SHP77 (cell line): ENCODE results near the gene CCDC137.
"Not testable (repeated sequence)": the region's sequence is repeated elsewhere in the genome, so short reads cannot be mapped to it uniquely, and the experiment has no call there.

Experiments
- DNase-seq, 2 experiments: peaks; one replicate each; lab custom pipeline; 2025; lab: John Stamatoyannopoulos, UW

The CCDC137 gene, protein sequence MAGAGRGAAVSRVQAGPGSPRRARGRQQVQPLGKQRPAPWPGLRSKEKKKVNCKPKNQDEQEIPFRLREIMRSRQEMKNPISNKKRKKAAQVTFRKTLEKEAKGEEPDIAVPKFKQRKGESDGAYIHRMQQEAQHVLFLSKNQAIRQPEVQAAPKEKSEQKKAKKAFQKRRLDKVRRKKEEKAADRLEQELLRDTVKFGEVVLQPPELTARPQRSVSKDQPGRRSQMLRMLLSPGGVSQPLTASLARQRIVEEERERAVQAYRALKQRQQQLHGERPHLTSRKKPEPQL

DNA sequence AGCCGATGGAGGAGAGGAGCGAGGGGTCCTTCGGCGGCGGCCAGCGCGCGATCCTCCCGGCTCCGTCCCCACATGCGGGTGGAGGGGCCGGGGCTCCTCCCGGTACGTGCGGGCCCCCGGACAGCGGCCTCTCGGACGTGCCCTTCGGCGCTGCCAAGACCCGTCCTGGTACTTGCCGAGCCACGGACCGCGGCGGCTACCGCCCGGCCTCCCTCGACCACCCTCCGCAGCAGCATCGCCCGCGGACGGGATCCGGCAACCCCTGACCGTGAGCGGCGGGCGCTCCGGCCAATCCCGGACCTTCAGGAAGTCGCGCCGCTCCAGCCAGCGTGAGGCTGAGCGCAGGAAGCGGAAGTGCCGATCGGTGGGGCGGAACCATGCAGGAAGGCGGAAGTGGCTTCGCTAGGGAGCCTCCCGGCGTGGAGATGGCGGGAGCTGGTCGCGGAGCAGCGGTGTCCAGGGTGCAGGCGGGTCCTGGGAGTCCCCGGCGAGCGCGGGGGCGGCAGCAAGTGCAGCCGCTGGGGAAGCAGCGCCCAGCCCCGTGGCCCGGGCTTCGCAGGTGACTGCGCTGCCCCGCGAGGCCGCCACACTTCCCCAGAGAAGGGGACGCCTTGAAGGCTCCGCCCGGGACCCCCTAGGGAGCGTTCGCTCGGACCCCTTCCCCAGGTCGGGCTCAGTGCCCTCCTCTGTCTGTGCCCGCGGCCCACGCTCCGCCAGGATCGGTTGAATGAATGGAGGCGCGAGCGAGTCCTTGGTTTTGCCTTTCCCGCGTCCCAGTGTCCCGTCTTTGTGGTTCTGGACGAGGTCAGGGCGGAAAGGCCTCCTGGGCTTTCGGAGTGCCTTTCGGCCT is at the start of gene CCDC137, which contains the start of gene OXLD1:
Gene CCDC137 (plus strand): TSS at position 396 of the 850 bp plus-strand sequence. CDS start 30 bp downstream, at position 426.
Gene OXLD1 (minus strand): TSS at position 264 of the 850 bp plus-strand sequence. CDS start 28 bp downstream, at position 236.
- peak; percentile 97 to 100 for DNase-seq

DNA sequence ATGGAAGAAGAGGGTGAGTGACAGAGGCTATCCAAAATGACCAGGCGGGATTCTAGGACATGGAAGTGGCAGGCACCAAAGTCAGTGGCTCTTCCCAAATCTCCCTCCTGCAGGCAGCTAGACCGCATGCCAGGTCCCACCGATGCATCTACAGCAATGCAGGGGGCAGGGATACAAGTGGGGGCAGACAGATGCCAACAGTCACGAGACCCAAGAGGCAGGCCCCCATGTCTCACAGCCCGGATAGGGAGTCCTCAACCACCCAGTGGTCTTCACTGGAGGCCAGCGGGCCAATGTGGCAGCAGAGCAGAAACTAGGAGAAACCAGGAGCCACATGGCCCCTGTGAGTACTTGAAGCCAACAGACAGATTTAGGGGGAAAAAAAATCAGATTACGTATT is 49.7 kb upstream of the CCDC137 start:
- no peak for DNase-seq

DNA sequence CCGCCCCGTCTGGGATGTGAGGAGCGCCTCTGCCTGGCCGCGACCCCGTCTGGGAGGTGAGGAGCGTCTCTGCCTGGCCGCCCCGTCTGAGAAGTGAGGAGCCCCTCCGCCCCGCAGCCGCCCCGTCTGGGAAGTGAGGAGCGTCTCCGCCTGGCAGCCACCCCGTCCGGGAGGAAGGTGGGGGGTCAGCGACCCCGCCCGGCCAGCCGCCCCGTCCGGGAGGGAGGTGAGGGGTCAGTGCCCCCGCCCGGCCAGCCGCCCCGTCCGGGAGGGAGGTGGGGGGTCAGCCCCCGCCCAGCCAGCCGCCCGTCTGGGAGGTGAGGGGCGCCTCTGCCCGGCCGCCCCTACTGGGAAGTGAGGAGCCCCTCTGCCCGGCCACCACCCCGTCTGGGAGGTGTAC is 48.2 kb upstream of the CCDC137 start:
- not testable (repeated sequence) for DNase-seq

DNA sequence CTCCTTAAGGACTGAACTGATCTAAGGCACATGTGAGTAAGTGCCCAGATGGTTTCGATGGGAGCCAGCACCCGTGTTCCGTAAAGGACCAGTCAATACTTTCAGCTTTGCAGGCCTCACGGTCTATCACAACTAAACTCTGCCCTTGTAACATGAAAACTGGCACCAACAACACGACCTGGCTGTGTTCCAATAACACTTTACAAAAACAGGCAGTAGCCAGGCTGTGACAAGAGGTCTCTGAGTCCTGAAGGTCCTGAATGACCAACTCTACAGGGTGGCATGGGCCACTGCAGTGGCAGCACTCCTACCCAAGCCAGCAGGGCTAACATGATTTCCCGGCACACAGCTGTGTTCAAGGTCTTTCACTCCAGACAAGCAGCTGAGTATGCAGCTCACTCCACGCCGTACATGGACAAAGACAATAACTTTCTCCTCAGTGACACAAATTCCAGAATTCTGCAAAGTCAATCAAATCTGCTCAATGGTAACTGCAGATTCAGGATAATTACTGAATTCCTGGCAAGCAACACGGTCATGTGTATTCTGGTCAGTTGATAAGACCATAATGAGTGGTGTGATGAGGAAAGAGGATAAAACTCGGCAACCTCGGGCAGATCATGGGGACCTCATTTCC is 44.9 kb upstream of the CCDC137 start:
- DNase-seq: no peak

DNA sequence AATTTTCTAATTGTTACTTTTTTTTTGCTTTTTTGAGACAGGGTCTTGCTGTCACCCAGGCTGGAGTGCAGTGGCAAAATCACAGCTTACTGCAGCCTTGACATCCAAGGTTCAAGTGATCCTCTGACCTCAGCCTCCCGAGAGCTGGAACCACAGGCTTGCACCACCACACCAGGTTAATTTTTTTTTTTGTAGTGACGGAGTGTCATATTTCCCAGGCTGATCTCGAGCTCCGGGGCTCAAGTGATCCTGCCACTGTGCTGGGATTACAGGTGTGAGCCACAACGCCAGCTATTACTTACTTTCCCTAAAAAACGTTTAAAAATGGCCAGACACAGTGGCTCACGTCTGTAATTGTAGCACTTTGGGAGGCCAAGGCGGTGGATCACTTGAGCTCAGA is 36.3 kb upstream of the CCDC137 start:
- DNase-seq: no peak

DNA sequence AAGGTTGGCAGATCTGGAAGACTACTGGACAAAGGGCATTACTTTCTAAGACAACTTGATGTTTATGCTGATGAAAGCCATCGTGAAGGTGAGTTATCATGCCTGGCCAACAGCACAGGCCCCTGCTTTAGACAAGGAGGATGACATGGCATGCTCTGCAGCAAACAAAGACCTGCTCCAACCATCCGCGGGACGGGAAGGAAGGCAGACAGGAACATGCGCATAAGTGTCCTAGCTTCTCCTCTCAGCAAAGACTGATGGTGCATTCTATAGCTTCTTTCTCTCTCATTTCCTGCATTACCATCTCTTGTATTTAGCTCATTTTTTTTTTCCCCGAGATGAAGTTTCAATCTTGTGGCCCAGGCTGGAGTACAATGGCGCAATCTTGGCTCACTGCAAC is 35.1 kb upstream of the CCDC137 start:
- no peak for DNase-seq

DNA sequence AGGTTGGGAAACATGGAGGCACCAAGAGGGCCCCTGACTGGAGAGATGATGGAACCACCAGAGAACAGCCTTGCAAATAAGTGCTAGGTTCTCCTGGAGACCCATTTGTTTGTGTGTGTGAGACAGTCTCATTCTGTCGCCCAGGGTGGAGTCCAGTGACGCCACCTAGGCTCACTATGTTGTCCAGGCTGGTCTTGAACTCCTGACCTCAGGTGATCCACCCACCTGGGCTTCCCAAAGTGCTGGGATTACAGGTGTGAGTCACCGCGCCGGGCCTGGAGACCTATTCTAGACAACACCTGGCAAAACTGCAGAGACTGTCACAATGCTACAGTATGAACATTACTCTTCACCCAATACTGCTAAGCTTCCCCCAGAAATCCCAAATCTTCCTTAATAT is 31.1 kb upstream of the CCDC137 start:
- DNase-seq: no peak

DNA sequence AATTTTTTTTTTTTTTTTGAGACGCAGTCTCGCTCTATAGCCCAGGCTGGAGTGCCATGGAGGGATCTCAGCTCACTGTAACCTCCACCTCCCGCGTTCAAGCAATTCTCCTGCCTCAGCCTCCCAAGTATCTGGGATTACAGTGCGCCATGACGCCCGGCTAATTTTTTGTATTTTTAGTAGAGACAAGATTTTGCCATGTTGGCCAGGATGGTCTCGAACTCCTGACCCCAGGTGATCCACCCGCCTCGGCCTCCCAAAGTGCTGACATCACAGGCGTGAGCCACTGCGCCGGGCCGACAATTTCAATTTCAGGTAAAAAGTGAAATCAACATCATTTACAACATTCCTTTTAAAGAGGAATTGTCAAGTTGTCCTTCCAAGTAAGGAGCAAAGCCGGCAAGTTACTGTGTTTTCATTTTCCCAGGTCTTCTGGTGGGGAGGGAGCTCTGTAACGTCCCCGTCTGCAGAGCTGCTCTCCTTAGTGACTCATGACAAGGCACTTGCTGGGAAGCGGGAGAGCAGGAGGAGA is 30.5 kb upstream of the CCDC137 start:
- DNase-seq: no peak

DNA sequence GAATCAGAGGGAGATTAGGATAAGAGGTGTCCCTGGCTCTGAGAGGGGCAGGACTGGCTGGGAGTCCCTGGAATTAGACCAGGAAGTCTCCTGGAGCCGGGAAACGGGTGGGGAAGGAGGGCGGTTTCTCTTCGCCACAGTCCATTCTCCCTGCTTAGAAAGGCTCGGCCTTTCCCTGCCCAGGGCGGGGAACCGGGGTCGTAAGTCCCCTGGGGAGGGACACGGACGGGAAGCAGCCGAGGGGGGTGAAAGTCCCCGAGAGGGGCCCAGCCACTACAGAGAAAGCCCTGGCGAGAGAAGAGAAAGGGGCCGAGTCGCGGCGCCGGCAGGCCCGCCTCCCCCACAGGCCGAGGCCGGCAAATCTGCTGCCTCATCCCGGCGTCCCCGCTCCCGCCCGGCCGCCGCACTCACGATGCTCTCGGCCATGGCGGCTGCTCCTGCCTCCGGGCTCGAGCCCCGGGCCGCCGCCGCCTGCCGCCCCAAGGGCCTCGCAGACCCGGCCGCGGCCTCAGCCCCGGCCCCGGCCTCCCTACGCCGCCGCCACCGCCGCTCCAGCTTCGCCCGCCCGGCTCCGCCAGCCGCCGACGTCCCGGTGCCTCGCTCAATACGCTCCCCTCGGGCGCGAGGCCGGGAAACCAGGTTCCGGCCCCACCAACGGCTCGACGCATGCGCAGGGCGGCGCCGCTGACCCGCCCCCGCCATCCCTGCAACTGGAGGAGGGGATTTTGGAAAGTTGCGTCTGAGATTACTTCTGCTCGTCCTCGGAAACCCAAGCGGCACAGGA is 29.8 kb upstream of the CCDC137 start, which contains the start of the genes NPLOC4 and TSPAN10:
Gene NPLOC4 (minus strand): TSS at position 608 of the 784 bp plus-strand sequence. CDS start 182 bp downstream, at position 426.
Gene TSPAN10 (plus strand): TSS at position 692 of the 784 bp plus-strand sequence. CDS start 5,217 bp downstream, outside the sequence.
- peak; percentile 85 to 87 for DNase-seq

DNA sequence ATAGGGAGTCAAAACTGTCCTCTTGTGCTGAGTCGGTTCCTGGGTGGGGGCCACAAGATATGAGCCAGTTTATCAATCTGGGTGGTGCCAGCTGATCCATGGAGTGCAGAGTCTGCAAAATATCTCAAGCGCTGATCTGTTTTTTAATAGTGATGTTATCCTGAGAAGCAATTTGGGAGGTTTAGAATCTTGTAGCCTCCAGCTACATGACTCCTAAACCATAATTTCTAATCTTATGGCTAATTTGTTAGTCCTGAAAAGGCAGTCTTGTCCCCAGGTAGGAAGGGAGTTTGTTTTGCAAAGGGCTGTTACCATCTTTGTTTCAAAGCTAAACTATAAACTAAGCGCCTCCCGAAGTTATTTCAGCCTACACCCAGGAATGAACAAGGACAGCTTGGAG is 27.9 kb upstream of the CCDC137 start:
- no peak for DNase-seq

DNA sequence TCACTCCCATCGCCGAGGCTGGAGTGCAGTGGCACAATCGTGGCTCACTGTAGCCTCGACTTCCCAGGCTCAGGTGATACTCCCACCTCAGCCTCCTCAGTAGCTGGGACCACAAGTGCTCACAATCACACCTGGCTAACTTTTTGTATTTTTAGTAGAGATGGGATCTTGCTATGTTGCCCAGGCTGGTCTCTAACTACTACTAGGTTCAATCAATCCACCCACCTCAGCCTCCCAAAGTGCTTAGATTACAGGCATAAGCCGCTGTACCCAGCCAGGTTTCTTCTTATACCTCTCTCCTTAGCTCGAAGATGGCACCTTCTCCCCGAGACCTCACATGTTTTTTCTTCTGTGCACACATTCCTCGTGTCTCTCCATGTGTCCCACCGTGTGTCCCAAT is 26.5 kb upstream of the CCDC137 start:
- DNase-seq: no peak

DNA sequence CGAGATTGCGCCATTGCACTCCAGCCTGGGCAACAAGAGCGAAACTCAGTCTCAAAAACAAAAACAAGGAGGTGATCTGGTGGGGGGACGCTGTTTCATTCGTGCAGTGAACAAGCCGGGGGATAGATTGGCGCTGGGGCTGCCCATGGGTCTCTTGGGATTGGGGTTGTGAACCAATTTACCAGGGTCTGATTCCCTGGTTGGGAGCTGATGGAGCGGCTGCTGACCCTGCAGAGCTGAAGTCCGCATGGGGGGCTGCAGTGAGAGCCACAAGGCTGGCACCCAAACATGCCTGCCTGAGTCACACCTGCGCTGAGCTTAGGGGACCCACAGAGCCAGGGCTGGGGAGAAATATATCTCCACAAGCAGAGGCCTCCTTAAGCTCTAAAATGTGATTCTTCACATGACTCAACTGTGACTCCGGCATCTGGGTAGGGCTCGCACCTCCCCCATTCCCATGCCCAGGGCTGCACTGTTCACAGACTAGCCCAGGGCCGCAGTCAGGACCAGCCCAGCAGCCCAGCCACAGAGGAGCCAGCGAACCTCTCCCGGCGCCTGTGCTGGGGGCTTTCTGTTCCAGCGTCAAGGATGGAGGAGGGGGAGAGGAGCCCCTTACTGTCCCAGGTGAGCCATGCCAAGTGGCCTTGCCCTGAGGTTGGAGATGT is 24.6 kb upstream of the CCDC137 start:
- no peak for DNase-seq

DNA sequence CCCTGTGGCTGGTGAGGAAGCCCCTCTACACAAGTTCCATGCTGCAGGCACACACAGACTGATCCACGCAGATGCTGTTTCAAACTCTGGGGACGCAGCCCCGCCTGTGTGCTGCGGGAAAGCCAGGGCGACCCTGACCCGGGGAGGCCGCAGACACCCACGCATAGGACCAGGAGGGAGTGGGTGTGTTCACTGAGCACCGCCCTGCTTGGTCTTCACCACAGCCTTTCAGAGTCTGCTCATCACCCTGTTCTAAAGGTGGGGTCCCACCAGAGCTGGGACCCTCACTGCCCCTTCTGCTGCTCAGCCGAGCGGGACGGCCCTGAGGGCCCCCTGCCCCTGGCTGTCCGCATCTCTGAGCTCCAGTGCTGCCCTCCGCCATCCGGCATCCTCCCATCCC is 22.0 kb upstream of the CCDC137 start:
- DNase-seq: no peak

DNA sequence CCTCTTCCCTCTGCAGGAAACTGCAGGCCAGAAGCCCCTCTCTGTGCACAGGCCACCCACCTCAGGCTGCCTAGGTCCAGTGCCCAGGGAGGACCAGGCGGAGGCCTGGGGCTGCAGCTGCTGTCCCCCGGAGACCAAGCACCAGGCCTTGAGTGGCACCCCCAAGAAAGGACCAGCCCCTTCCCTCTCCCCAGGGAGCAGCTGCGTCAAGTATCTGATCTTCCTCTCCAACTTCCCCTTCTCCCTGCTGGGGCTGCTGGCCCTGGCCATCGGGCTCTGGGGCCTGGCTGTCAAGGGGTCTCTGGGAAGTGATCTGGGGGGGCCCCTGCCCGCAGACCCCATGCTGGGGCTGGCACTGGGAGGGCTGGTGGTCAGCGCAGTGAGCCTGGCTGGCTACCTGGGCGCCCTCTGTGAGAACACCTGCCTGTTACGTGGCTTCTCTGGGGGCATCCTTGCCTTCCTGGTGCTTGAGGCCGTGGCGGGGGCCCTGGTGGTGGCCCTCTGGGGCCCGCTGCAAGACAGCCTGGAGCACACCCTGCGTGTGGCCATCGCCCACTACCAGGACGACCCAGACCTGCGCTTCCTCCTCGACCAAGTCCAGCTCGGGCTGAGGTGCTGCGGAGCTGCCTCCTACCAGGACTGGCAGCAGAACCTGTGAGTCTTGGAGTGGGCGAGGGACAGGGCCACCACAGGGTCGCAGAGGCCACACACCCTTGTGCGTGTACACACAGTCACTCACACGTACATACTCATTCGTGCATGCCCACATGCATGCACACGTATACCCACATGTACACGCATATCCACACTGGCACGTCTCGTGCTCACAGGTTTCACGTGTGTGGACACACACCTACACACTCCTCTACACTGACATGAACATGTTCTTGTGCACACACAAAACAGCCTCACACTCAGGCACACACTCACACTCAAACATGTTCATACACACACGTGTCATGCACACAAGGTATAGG is 21.3 kb upstream of the CCDC137 start:
- no peak for DNase-seq

DNA sequence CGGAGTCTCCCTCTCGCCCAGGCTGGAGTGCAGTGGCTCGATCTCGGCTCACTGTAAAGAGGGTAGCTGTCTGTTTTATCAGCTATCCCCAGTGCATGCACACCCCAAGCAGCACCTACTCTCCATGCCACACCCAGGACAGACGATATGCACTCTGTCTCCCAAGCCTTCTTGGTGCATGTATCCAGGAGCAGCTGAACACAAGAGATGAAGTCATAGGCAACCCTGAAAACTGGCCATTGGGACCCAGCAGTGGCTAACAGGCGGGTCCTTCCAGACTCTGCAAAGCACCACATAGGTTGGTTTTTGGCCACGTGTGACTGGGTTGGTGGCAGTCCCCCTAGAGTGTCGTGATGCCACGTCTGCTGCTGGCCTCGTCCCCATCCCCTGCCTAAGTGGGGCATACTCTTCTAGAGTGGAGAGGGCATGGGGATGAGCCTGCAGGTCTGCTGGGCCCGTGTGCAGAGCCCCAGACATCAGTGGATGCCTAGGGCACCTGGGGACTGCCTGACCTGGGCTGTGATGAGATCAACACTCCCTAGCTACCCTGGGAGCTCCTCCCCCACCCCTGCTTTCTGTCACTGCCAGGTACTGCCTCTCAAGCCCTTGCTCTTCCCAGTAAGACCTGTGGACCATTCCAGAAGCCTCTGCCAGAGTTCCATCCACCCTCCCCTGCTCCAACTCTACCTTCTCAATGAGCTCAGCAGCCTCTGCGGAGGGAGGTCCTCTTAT is 19.5 kb upstream of the CCDC137 start:
- no peak for DNase-seq

DNA sequence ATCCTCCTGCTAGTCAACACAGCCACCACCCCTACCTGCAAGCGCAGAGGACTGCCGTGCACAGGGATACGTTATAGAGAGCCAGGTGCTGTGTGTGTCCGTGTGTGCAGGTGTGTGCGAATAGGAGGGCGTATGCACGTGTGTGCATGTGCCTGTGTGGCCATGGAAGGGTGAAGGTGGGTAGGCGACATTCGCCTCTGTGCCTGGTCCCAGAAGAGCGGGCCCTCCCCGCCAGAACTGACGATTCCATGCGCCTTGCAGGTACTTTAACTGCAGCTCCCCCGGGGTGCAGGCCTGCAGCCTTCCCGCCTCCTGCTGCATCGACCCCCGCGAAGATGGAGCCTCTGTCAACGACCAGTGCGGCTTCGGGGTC is 18.9 kb upstream of the CCDC137 start:
- DNase-seq: no peak

DNA sequence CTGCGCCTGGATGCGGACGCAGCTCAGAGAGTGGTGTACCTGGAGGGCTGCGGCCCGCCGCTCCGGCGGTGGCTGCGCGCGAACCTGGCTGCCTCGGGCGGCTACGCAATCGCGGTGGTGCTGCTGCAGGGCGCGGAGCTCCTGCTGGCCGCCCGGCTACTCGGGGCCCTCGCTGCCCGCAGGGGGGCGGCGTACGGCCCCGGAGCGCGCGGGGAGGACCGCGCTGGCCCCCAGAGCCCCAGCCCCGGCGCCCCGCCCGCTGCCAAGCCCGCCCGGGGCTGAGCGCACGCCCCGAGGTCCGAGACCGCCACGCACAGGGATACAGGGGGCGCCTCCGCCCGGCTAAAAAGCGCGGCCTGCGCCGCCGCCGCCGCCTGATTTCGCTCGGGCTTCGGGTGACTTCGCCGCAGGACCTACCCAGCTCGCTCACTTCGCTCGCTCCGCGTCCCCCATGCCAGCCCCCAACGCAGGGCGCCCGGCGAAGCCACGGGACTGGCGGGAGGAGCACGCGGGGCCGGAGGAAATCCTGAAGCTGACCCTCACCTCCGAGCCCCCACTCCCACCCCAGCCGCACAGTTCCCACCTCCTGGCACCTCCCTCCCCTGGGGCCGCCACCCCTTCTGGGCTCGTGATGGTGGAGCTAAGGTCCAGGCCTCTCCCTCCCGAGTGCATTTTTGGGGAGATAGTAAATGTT is 18.4 kb upstream of the CCDC137 start:
- DNase-seq: no peak

DNA sequence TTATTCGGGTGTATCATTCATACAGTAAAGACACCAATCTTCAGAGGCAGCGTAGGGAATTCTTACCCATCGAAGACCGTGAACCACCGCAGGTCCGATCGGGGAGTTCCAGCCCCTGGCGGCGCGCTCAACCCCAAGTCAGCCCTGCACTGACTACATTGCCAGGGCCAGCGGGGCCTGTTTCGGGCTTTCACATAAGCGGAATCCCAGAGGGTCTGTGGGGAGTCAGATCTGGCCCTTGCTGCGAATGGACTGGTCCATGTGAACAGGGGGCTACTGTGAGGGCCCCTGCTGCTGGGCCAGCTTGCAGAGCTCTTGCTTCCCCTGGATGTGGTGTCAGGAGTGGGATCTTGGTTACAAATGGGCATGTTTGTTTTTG is 17.8 kb upstream of the CCDC137 start:
- DNase-seq: no peak
